NCI-H146 treated with DMSO at 0.1 percent for 48 hours (cell line): ENCODE measurements around the gene SPG11.

Source experiments
- DNase-seq: peaks from one replicate; lab custom pipeline; 2025; ENCODE audit not compliant: unreplicated experiment; lab: John Stamatoyannopoulos, UW

The SPG11 gene

GRCh38 chr15:44530653-44531052 lies 132.8 kb downstream of the SPG11 start:
- DNase-seq, result no peak

- DNase-seq, result no peak
Observed at GRCh38 chr15:44529864-44530604, 133.4 kb downstream of the SPG11 start.

GRCh38 chr15:44527241-44527640 lies 136.2 kb downstream of the SPG11 start:
- DNase-seq, result no peak

GRCh38 chr15:44525018-44525417 lies 138.4 kb downstream of the SPG11 start:
- DNase-seq, result no peak

DNA sequence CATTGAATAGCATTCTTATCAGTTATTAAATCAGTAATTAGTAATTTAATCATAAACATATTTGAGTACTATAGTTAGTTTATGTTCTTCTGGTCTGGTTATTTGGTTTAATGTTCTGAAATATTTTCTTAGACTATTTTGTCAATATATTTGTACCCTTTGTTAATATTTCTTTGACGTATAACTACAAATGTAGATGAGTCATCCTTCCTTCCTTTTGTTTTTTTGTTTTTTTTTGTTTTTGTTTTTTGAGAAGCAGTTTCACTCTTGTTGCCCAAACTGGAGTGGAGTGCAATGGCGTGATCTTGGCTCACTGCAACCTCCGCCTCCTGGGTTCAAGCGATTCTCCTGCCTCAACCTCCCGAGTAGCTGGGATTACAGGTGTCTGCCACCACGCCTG lies 143.9 kb downstream of the SPG11 start:
- no peak for DNase-seq

GRCh38 chr15:44516436-44516835 lies 147.0 kb downstream of the SPG11 start:
- no peak for DNase-seq
